Subcutaneous adipose tissue (tissue), 4 donors: ENCODE results near the gene CA6. TPM values are rescaled to one million over a fixed set of nuclear protein-coding genes. Genes with fewer than 3 reads are reported as not detected.

ENCODE experiments used
- total RNA-seq, 4 donors: library from RNA; depleted of rRNA; stranded (reverse); fragments of >200 nt; gene quantifications; one replicate each; pipeline ENCODE4 v1.1.0, GENCODE V29; 2016
- TF ChIP-seq, protein P1 (sequence below): fragments of 450-650 bp; IDR thresholded peaks from one replicate; pipeline ENCODE4 v1.5.1; 2016; ENCODE audit warnings: low read depth, mild to moderate bottlenecking, control low read depth, antibody characterized with exemption, moderate library complexity

Gene CA6
- total RNA-seq, 4 donors from 2014 or later, result not detected

DNA sequence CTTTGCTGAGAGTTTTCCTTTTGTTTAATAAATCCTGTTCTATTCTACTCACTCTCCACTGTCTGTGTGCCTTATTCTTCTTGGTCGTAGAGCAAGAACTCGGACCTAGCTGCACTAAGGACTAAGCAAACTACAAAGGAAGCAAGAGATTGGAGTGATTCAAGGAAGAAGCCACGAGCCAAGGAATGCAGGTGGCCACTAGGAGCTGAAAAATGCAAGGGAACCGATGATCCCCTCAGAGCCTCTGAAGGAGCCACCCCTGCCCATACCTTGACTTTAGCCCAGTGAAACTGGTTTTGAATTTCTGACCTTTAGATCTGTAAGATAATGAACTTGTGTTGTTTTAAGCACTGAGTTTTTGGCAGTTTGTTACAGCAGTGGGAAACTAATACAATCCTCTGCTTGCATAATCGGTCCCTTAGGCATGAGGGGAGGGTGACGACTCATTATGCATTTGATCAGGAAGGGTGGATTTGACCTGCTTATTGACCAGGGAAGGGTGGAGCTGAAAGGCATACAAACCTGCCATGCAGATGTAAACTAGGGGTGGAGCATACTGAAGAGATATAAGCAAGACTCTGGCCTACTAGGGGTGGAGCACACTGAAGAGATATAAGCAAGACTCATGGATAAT, 6.2 kb upstream of the CA6 start:
- TF ChIP-seq, protein P1, sequence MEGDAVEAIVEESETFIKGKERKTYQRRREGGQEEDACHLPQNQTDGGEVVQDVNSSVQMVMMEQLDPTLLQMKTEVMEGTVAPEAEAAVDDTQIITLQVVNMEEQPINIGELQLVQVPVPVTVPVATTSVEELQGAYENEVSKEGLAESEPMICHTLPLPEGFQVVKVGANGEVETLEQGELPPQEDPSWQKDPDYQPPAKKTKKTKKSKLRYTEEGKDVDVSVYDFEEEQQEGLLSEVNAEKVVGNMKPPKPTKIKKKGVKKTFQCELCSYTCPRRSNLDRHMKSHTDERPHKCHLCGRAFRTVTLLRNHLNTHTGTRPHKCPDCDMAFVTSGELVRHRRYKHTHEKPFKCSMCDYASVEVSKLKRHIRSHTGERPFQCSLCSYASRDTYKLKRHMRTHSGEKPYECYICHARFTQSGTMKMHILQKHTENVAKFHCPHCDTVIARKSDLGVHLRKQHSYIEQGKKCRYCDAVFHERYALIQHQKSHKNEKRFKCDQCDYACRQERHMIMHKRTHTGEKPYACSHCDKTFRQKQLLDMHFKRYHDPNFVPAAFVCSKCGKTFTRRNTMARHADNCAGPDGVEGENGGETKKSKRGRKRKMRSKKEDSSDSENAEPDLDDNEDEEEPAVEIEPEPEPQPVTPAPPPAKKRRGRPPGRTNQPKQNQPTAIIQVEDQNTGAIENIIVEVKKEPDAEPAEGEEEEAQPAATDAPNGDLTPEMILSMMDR, result no peak

DNA sequence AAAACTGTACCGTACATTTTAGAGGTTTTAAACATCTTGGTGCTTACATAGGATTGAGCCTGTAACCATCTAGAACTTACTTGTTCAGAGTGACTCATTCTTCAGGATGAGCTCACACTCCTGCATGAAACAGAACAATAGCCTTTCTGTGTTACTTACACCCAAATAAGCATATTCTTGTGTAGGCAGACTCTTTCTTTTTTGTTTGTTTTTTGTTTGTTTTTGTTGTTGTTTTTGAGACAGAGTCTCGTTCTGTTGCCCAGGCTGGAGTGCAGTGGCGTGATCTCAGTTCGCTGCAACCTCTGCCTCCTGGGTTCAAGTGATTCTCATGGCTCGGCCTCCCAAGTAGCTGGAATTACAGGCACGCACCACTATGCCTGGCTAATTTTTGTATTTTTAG, 3.8 kb upstream of the CA6 start:
- TF ChIP-seq, protein P1, result no peak

DNA sequence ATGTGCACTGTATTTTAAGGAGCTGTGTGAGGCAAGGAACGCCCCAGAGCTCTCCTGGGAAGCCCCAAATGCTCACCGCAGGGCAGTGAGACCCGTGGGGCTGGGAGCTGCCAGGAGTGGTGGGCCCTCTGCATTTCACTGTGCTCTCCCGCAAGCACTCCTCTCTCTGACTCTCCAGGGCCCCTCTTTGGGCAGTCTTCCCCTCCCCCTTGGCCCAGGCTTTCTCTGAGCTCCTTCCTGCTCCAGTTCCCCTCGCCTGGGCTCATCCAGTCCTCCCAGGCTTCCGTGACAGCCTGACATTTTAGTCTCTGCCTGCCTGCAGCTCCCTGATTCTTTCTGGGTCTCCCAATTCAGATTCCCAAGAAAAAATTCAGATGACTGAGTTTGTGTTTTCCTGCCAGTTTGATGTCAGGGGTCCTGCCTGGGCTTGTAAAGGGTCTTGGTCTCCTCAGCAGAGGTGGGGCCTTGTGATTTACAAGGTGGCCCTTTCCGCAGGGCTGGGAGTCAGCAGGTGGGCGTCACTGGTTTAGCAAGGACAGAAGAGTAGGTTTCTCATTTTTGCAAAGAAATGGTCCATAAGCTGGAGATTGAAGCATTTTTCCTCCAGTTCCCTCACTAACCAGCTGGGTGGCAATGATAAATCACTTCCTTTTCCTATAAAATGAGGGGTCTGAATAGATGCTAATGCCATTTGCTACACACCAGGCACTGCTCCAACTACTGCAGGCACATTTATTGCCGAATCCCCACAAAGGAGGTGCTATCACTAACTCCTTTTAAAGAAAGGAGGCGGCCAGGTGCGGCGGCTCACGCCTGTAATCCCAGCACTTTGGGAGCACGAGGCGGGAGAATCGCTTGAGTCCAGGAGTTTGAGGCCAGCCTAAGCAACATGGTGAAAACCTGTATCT, 1.9 kb upstream of the CA6 start:
- TF ChIP-seq, protein P1, result no peak

DNA sequence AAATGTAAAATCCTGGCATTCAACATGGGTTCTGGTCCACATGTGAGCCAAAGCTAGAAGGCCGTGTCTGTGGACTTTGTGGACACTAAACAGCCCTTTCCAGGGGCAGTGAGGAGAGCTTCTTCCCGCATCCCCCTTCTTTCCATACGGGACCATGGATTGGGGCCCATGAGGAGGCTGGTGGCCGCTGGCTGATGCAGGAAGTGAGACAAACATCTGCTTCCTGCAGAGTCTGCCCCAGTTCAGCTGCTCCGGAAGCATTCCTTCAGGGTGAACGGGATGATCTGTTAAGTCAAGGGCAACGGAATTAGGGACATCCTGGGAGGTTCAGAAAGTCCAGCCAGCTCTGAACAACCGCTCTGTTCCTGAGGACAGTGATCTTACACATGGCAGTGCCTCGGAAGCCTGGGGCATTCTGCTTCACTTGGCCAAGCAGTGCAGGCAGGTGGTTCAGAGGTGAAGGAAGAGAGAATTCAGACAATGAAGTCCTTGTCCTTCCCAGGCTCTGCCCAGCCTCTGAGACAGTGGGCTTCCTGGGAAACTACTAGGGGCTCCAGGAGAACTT, 1.5 kb downstream of the CA6 start:
- TF ChIP-seq, protein P1, result no peak

DNA sequence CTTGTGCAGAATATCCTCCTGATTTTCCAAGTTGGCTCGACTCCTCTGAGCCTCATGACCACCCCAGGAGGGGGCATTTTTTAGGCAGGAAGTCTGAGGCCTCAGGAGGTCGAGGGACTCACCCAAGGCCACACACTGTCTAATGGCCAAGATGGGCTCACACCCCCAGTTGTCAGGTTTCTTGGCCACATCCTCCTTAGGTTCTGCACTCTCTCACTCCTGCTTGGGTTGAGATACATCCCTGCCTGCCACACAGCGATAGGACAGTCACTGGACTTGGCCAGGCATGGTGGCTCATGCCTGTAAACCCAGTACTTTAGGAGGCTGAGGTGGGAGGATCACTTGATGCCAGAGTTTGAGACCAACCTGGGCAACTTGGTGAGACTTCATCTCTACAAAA, 4.6 kb downstream of the CA6 start:
- TF ChIP-seq, protein P1, result no peak

DNA sequence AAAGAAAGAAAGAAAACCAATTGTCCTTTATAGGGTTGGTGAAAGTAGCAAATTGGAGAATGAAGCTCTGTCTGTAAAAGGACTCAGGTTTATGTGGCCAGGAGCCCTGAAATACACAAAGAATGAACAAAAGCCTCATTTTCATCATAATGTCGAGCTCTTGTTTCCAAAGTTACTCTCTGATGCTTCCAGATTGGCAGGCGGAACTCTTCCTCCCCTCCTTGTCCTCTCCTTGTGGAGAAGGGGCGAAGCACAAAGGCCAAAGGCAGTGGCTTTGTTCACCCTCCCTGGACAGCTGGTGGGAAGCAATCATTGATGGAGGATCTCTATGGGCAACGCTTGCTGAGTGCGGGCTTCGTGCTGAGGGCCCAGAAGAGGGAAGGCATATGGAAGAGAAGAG, 5.6 kb downstream of the CA6 start:
- TF ChIP-seq, protein P1, result no peak

DNA sequence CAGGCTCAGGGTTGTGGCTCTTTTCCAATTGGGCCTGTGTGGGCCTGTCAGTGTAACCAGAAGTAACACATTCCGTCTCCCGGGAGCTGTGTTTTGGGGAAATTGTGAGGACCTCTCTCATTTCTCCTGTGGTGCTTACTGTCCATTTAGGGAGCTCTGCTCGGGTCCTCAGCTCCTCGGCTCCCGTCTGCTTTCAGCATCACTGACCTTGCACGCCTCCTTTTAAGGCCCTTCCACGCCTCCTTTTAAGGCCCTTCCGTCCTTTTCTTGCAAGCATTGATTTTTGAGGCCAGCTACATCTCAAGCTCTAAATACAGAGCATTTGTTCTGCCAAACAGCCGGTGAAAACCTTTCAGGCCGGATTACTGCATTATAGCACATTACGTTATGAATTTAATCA, 9.7 kb downstream of the CA6 start:
- TF ChIP-seq, protein P1, result no peak
